Ascending aorta (tissue), 2 donors: ENCODE data around the gene NXPH2. TPM values are rescaled to one million over a fixed set of nuclear protein-coding genes. Genes with fewer than 3 reads are reported as not detected.
A peak's percentile ranks its signal among the peaks of the same experiment; 100 is the strongest.

Experiments
- DNase-seq, 2 donors: peaks; one replicate each; pipeline ENCODE4 v3.0.0-alpha.2; 2019; ENCODE audit warnings: low spot score in 2 of 2
- H3K27ac ChIP-seq, 2 donors: fragments of 200-600 bp; sonication (generic); one replicate each; pipeline ENCODE4 v1.5.1; 2016 to 2017; ENCODE audit warnings: mild to moderate bottlenecking in 1 of 2
- H3K27me3 ChIP-seq: fragments of 200-600 bp; sonication (generic); one replicate; pipeline ENCODE4 v1.5.1; 2017
- H3K36me3 ChIP-seq, 2 donors: fragments of 200-600 bp; sonication (generic); one replicate each; pipeline ENCODE4 v1.5.1; 2016
- H3K4me1 ChIP-seq, 2 donors: fragments of 200-600 bp; sonication (generic); one replicate each; pipeline ENCODE4 v1.5.1; 2016 to 2017; ENCODE audit warnings: mild to moderate bottlenecking in 1 of 2
- H3K4me3 ChIP-seq, 2 donors: fragments of 200-600 bp; sonication (generic); one replicate each; pipeline ENCODE4 v1.5.1; 2016 to 2017; ENCODE audit warnings: mild to moderate bottlenecking in 1 of 2
- H3K9me3 ChIP-seq, 2 donors: fragments of 200-600 bp; sonication (generic); one replicate each; pipeline ENCODE4 v1.5.1; 2016
- intact Hi-C: fragments of 100-400 bp; cut with DNase I; formaldehyde crosslinking; loops from one replicate; pipeline ENCODE4 v1.15.1; 2023
- total RNA-seq: library from RNA; depleted of rRNA; stranded (reverse); fragments of >200 nt; gene quantifications from one replicate; pipeline ENCODE4 v1.1.0, GENCODE V29; 2016
- TF ChIP-seq, protein P1 (sequence below), 3 experiments: fragments of 200-600 bp in 2 of 3; fragments of 450-650 bp in 1 of 3; sonication (generic) in 2 of 3; IDR thresholded peaks; one replicate each; pipeline ENCODE4 v1.5.1; 2016 to 2019; ENCODE audit warnings: antibody characterized with exemption in 3 of 3, mild to moderate bottlenecking in 1 of 3, moderate library complexity in 1 of 3

Gene NXPH2
- total RNA-seq, 1 donor from 2014 or later, result not detected

- Histone ChIP-seq H3K27me3 (no peaks in the 10 kb centered on the region), H3K4me3 (no peak overlapping the region), H3K4me1 (no peaks in the 10 kb centered on the region), H3K36me3 (no peaks in the 10 kb centered on the region), H3K27ac (no peak overlapping the region), H3K9me3 (no peaks in the 10 kb centered on the region)
- TF ChIP-seq, protein P1, sequence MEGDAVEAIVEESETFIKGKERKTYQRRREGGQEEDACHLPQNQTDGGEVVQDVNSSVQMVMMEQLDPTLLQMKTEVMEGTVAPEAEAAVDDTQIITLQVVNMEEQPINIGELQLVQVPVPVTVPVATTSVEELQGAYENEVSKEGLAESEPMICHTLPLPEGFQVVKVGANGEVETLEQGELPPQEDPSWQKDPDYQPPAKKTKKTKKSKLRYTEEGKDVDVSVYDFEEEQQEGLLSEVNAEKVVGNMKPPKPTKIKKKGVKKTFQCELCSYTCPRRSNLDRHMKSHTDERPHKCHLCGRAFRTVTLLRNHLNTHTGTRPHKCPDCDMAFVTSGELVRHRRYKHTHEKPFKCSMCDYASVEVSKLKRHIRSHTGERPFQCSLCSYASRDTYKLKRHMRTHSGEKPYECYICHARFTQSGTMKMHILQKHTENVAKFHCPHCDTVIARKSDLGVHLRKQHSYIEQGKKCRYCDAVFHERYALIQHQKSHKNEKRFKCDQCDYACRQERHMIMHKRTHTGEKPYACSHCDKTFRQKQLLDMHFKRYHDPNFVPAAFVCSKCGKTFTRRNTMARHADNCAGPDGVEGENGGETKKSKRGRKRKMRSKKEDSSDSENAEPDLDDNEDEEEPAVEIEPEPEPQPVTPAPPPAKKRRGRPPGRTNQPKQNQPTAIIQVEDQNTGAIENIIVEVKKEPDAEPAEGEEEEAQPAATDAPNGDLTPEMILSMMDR (IDR thresholded peaks at IDR 0.05), result no peak
- no peak for DNase-seq
- intact Hi-C loops, result no loop called here
Measured at GRCh38 chr2:138818556-138818955, 38.4 kb upstream of the NXPH2 start.

DNA sequence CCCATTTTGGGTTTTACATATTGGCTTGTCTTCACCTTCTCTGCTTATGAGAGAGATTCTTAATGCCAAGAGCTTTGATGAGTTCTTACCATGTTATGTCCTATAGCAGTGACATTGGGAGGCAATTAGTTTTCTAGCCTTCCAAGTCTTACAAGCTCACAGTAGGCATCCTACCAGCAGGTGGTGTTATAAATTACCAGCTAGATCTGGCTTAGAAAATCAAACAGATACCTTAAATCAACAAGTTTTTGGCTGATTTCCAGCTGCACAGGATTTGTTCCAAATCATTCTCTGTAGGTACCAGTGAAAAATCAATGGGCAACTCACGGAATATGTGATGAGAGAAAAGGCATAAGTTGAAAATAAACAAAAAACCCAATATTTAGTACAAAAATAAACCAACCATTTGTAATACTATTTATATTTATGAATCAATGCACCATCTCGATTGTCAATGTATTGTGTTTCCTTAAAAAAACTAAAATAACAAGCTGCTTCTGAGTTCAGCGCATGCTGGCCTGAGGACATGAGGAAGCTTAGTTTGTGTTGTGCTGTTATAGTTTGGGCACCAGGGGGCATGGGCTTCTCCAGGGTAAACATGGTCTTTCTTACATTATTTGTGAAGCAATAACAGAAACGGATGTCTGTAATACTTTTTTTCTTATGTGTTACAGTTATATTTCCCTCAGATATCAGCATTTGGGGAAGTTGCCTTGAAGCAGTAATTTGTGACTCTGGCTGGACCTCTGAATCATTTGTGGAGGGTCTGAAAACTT is 34.1 kb upstream of the NXPH2 start:
- TF ChIP-seq, protein P1 (IDR thresholded peaks at IDR 0.05), result no peak
- H3K36me3 ChIP-seq, result no peaks in the 10 kb centered on the region
- no peak overlapping the region for H3K4me3 ChIP-seq
- no peaks in the 10 kb centered on the region for H3K27me3 ChIP-seq
- DNase-seq, result no peak
- intact Hi-C loops, result no loop called here
- no peaks in the 10 kb centered on the region for H3K4me1 ChIP-seq
- no peaks in the 10 kb centered on the region for H3K9me3 ChIP-seq
- H3K27ac ChIP-seq, result no peak overlapping the region

- DNase-seq, result no peak
- Histone ChIP-seq H3K27ac (no peak overlapping the region), H3K9me3 (no peaks in the 10 kb centered on the region), H3K27me3 (no peaks in the 10 kb centered on the region), H3K4me1 (no peaks in the 10 kb centered on the region), H3K4me3 (no peak overlapping the region), H3K36me3 (no peaks in the 10 kb centered on the region)
- intact Hi-C loops, result no loop called here
- TF ChIP-seq, protein P1 (IDR thresholded peaks at IDR 0.05), result no peak
Measured at GRCh38 chr2:138811431-138811830, 31.2 kb upstream of the NXPH2 start.

- Histone ChIP-seq H3K27ac (no peak overlapping the region), H3K27me3 (no peaks in the 10 kb centered on the region), H3K9me3 (no peaks in the 10 kb centered on the region), H3K4me1 (no peaks in the 10 kb centered on the region), H3K4me3 (no peak overlapping the region), H3K36me3 (no peaks in the 10 kb centered on the region)
- intact Hi-C loops, result no loop called here
- no peak for DNase-seq
- TF ChIP-seq, protein P1 (IDR thresholded peaks at IDR 0.05), result no peak
Measured at GRCh38 chr2:138794724-138795123, 14.5 kb upstream of the NXPH2 start.

- DNase-seq, result no peak
- H3K4me1 ChIP-seq, result no peaks in the 10 kb centered on the region
- TF ChIP-seq, protein P1 (IDR thresholded peaks at IDR 0.05), result peak; percentile 45 to 63 (median 50)
- no peak overlapping the region for H3K4me3 ChIP-seq
- intact Hi-C loops, result loop anchor here (1.0 kb wide), 1 partner anchor 877 kb away; no protein-coding TSS in a partner anchor
- H3K36me3 ChIP-seq, result no peaks in the 10 kb centered on the region
- no peaks in the 10 kb centered on the region for H3K27me3 ChIP-seq
- H3K27ac ChIP-seq, result no peak overlapping the region
- H3K9me3 ChIP-seq, result no peaks in the 10 kb centered on the region
Measured at GRCh38 chr2:138787053-138787666, 7.0 kb upstream of the NXPH2 start.
